Muscle layer of duodenum (tissue), 2 donors: Measurements from ENCODE around the gene TXNRD3.
A peak's percentile ranks its signal among the peaks of the same experiment; 100 is the strongest.

Source experiments
- H3K27ac ChIP-seq: one replicate; pipeline ENCODE4 v1.7.0; 2013; ENCODE audit warnings: mild to moderate bottlenecking, low read length
- H3K27me3 ChIP-seq: one replicate; pipeline ENCODE4 v1.7.0; 2013; ENCODE audit warnings: low read depth, mild to moderate bottlenecking, control low read depth, low read length
- H3K36me3 ChIP-seq, 2 donors: one replicate each; pipeline ENCODE4 v1.7.0; 2013; ENCODE audit warnings: low read length in 2 of 2, control low read depth in 1 of 2, mild to moderate bottlenecking in 1 of 2; ENCODE audit not compliant: insufficient read depth in 2 of 2, control insufficient read depth in 1 of 2
- H3K4me1 ChIP-seq, 2 donors: one replicate each; pipeline ENCODE4 v1.7.0; 2013; ENCODE audit warnings: low read length in 2 of 2, mild to moderate bottlenecking in 2 of 2, control low read depth in 1 of 2, moderate library complexity in 1 of 2; ENCODE audit not compliant: insufficient read depth in 2 of 2, control insufficient read depth in 1 of 2
- H3K4me3 ChIP-seq, 2 donors: one replicate each; pipeline ENCODE4 v1.7.0; 2013; ENCODE audit warnings: low read length in 2 of 2, low read depth in 1 of 2, mild to moderate bottlenecking in 1 of 2
- H3K9me3 ChIP-seq, 2 donors: one replicate each; pipeline ENCODE4 v1.7.0; 2013; ENCODE audit warnings: low read length in 2 of 2, control low read depth in 1 of 2, mild to moderate bottlenecking in 1 of 2; ENCODE audit not compliant: control insufficient read depth in 1 of 2
- donor health status: healthy.

Gene TXNRD3

DNA sequence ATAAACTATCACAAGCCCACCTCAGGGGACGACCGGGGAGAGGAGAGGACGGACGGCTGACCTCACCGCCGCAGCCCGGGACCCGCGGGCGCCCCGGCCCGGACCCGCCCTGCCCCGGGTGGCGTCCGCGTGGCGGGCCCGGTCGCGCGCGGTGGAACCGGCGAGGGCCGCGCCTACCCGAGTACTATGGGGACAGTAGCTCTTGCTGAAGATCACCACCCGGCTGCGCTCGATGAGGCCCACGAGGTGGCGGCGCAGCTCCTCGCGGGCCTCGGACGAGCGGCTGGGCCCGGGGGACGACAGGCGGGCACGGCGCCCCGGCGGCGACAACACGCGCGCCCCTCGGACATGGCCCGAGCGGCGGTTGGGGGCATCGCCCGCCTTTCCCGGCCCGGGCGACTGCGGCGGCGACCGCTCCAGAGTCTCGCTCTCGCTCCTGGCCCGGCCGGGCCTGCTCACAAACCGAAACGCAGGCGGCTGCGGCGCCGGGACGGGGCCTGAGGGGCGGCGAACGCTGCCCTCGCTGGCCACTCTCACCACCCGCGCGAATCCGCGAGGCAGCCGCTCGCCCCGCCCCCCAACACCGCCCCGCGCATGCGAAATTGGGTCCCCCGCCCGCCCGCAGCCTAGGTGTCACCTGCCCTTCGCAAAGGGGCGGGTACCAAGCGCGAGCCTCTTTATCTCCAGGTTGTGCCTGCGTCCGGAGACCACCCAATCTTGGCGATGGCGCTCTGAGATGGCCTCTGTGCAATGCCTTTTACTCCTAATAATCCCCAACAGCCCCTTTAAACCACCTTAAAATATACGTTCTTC lies at the start of gene TXNRD3:
TSS of gene TXNRD3 (minus strand) at position 554 of the 813 bp plus-strand sequence.
- H3K36me3 ChIP-seq = no peaks in the 10 kb centered on the region
- H3K4me1 ChIP-seq = peaks cover 0 to 5% of the 10 kb centered on the region in 2 donors
- H3K9me3 ChIP-seq = no peaks in the 10 kb centered on the region
- H3K4me3 ChIP-seq = peak within 1 kb of the TSS; percentile 72 to 91
- H3K27me3 ChIP-seq = no peaks in the 10 kb centered on the region
- H3K27ac ChIP-seq = no peak within 1 kb of the TSS

DNA sequence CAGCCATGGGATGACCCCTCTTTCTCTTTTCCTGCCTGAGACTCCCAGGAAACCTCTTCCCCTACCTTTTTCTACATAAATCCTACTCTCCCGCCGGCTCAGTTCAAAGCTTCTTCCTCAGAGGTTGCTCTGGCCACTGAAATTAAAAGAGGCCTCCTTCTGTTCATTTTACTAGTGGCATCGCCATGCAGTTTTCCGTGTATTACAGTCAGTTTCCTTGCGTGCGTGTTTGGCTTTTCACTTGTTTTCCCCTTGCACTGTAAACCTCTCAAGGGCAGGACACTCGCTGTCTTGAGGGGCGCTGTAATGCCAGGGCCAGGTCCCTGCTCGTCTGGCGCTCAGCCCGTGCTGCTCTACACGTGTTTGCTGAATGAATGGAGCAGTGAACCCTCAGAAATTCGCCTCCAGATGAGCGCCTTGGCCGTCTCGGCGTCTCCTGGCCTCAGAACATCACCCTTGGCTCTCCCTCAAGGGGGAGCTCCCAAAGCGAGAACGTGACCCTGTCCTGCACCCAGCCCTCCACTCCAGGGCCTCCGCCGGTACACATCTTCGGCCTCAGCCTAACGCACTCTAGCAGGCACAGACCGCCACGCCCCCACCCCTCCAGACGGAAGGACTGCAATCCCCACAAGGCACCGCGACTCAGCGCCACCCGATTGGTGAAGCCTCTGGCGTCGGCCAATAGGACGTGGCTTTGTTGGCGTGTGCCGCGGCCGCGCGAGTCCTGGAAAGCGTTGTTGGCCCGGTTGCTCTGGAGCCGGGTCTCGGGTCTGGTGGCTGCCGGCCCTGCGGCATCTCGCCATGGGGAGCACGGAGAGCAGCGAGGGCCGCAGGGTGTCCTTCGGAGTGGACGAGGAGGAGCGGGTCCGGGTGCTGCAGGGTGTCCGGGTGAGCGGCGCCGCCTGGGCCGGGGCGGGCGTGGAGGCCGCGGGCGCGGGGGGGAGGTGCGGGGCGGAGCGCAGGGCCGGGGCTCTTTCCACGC lies 48.9 kb upstream of the TXNRD3 start, which contains the start of gene CHCHD6:
TSS of gene CHCHD6 (plus strand) at position 729 of the 982 bp plus-strand sequence. CDS start at position 802, 73 bp downstream.
- Histone ChIP-seq H3K27me3 (no peaks in the 10 kb centered on the region), H3K4me1 (peaks cover 0 to 10% of the 10 kb centered on the region in 2 donors), H3K9me3 (no peaks in the 10 kb centered on the region), H3K27ac (no peak within 1 kb of the TSS), H3K4me3 (peak within 1 kb of the TSS; percentile 62 to 95), H3K36me3 (no peaks in the 10 kb centered on the region)

DNA sequence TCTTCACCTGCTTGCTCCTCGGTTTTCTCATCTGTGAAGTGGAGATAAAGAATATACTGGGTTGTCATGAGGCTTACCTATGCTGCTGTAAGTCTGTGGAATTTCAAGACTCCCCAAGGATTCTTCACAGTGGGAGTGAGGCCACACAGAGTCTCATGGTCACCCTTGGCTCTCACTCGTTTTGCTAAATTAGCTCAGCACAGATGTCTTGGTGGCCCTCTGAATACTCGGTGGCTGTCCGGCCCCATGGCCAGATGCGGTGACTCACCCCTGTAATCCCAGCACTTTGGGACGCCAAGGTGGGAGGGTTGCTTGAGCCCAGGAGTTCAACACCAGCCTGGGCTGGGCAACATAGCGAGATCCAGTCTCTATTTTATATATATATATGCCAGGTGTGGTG lies 44.1 kb upstream of the TXNRD3 start:
- H3K36me3 ChIP-seq = no peaks in the 10 kb centered on the region
- H3K27me3 ChIP-seq = no peaks in the 10 kb centered on the region
- H3K4me1 ChIP-seq = no peaks in the 10 kb centered on the region
- no peak overlapping the region for H3K4me3 ChIP-seq
- H3K27ac ChIP-seq = no peak overlapping the region
- H3K9me3 ChIP-seq = no peaks in the 10 kb centered on the region

DNA sequence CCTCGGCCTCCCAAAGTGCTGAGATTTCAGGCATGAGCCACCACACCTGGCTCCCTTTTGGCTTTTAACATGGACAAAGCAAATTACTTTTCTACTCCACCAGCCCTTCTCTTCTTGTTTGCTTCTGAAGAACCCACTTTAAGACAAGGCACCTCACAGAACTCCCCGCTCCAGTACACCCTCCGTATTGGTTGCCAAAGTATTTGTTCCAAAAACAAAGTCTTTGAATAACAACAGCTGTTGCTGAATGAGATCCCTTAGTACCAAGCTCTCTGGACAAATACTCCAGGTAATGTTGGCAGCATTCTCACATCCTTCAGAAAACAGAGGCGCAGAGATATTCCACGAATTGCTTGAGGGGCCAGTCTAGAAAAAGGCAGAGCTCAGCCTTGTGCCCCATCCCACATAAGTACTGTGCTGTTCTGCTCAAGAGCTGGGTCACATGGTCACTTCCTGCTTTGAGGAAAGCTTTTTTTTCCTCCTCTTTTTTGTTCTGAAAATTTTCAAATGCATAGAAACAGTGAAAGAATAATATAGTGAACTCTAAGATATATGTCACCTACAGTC lies 41.9 kb upstream of the TXNRD3 start:
- H3K4me1 ChIP-seq = no peaks in the 10 kb centered on the region
- no peaks in the 10 kb centered on the region for H3K9me3 ChIP-seq
- no peak overlapping the region for H3K4me3 ChIP-seq
- no peaks in the 10 kb centered on the region for H3K36me3 ChIP-seq
- no peak overlapping the region for H3K27ac ChIP-seq
- H3K27me3 ChIP-seq = no peaks in the 10 kb centered on the region

DNA sequence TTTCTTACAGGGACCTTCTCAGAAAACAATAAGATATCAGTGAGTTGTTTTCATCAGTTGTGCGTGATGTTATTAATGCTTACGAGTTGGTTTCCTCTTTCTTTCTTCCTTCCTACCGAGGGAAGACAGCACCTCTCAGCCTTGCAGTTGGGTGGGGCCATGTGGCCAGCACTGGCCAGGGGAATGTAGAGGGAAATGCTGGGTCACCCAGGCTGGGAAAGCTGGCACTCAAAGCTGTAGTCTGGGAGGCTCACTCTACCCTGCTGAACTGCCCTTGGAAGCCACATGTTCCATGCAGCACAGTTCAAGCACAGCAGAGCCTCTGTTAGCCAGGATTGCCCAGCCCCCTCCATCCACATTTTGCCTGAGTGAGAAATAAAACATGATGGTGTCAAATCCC lies 39.0 kb upstream of the TXNRD3 start:
- Histone ChIP-seq H3K27me3 (no peaks in the 10 kb centered on the region), H3K4me3 (no peak overlapping the region), H3K36me3 (no peaks in the 10 kb centered on the region), H3K27ac (no peak overlapping the region), H3K9me3 (no peaks in the 10 kb centered on the region), H3K4me1 (no peaks in the 10 kb centered on the region)

DNA sequence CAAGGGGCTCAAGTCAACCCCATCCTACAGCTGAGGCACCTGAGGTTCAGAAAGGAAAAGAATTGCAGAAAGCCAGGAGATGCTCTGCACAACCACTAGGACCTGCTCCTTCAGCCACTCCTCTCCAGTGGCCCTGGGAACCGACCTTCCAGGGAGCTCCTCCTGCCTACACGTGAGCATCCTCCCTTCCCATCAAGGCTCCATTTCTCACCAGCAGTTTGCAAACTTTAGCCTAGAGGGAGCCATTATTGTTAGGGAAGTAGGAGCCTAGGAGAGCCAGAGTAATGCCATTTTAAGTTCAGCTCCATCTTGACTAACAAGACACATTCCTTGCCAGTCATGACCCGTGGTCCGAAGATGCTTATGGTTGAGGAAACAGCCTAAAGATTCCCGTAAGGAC lies 37.9 kb upstream of the TXNRD3 start:
- H3K27me3 ChIP-seq = no peaks in the 10 kb centered on the region
- no peaks in the 10 kb centered on the region for H3K36me3 ChIP-seq

DNA sequence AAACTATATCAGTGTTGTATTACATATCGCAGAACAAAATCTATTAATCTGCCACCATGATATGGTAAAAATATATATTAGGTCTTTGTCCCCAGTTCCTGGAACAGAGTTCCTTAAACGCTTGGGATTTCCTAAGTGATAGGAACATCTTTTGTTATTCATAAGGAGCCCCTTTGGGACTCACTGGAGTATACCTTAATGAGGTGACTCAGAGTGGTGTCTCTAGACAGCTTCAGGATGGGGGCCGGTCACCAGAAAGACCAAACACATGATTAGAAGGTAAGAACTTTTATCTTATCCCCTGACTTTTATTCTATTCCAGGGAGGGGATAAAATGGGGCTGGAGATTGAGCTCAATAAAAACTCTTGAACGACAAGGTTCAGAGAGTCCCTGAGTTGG lies 36.8 kb upstream of the TXNRD3 start:
- Histone ChIP-seq H3K36me3 (no peaks in the 10 kb centered on the region), H3K27ac (no peak overlapping the region), H3K9me3 (no peaks in the 10 kb centered on the region), H3K4me1 (no peaks in the 10 kb centered on the region), H3K27me3 (no peaks in the 10 kb centered on the region), H3K4me3 (no peak overlapping the region)

More for the DNA sequence above, 37.9 kb upstream of the TXNRD3 start:
- H3K4me1 ChIP-seq = no peaks in the 10 kb centered on the region
- no peak overlapping the region for H3K4me3 ChIP-seq
- no peaks in the 10 kb centered on the region for H3K9me3 ChIP-seq
- H3K27ac ChIP-seq = no peak overlapping the region

DNA sequence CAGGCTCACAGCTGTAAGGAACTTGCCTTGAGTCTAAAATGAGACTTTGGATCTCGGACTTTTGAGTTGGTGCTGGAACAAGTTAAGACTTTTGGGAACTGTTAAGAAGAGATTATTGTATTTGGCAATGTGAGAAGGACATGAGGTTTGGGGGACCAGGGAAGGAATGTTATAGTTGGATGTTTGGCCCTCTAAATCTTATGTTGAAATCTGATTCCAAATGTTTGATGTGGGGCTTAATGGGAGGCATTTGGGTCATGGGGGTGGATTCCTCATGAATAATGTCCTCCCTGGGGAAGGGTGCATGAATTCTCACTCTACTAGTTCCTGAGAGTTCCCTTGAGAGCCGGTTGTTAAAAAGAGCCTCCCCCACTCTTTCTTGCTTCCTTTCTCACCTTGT lies 30.6 kb upstream of the TXNRD3 start:
- Histone ChIP-seq H3K36me3 (no peaks in the 10 kb centered on the region), H3K27me3 (no peaks in the 10 kb centered on the region), H3K9me3 (no peaks in the 10 kb centered on the region), H3K4me1 (no peaks in the 10 kb centered on the region), H3K27ac (no peak overlapping the region), H3K4me3 (no peak overlapping the region)

DNA sequence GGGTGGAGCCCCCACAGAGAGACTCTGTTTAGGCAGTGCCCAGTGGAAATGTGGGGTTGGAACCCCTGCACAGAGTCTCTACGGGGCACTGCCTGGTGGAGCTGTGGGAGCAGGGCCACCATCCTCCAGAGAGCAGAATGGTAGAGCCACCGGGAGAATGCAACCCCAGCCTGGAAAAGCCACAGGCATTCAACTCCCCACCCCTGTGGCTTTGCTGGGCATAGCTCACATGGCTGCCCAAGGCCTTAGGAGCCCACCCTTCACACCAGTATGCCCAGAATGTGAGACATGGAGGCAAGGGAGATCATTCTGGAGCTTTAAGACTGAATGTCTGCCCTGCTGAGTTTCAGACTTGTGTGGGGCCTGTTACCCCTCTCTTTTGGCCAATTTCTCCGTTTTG lies 30.1 kb upstream of the TXNRD3 start:
- Histone ChIP-seq H3K9me3 (no peaks in the 10 kb centered on the region), H3K4me3 (no peak overlapping the region), H3K36me3 (no peaks in the 10 kb centered on the region), H3K4me1 (no peaks in the 10 kb centered on the region), H3K27ac (no peak overlapping the region), H3K27me3 (no peaks in the 10 kb centered on the region)

DNA sequence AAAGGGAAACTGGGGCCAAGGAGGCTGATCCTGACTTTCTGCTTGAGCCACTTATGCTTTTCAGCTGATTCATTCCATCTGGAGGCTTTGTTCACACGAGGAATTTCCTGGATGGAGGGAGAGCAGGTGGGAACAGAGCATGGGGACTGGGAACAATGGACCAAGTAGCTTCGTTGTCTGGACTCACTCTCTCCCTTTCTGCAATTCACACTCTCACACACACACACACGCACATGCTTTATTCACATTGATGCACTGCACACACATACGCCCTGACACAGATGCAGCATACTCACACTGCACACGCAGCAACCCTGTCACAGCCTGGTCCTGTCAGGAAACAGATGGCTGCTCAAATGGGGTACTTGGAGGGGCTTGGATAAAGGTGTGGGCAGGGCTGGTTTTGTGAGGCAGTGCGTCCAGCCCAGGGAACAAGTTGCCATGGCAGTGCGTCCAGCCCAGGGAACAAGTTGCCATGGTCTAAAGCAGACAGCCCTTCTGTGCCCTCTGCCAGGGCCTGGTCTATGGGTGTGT lies 29.4 kb upstream of the TXNRD3 start:
- H3K4me1 ChIP-seq = peaks cover 0 to 1% of the 10 kb centered on the region in 2 donors
- no peaks in the 10 kb centered on the region for H3K36me3 ChIP-seq
- H3K4me3 ChIP-seq = no peak overlapping the region
- H3K27me3 ChIP-seq = no peaks in the 10 kb centered on the region
- H3K27ac ChIP-seq = no peak overlapping the region
- no peaks in the 10 kb centered on the region for H3K9me3 ChIP-seq

DNA sequence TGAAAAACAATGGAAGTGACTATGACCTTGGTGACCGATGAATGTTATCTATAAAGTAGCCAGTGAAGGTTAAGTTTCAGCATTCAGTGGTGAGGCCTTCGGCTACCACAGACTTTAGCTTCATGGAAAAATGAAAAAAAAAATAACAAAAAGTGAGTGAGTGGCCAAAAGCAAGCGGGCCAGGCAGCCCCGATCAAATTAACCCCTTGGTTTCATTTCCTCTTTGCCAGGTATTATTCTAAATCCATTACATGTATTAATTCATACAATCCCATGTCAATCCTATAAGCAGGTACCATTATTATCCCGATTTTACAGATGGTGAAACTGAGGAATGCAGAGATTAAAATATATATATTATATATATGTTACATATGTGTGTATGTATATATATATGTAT lies 28.1 kb upstream of the TXNRD3 start:
- no peak overlapping the region for H3K27ac ChIP-seq
- H3K4me1 ChIP-seq = peaks cover 0 to 6% of the 10 kb centered on the region in 2 donors
- H3K36me3 ChIP-seq = no peaks in the 10 kb centered on the region
- no peak overlapping the region for H3K4me3 ChIP-seq
- H3K9me3 ChIP-seq = no peaks in the 10 kb centered on the region
- no peaks in the 10 kb centered on the region for H3K27me3 ChIP-seq
